Neural cell (in vitro differentiated cells): ENCODE data around the gene PIBF1.

Experiments used
- CTCF ChIP-seq: fragments of 450-650 bp; IDR thresholded peaks from 2 replicates; pipeline ENCODE4 v1.5.1; 2014; ENCODE audit warnings: antibody characterized with exemption, mild to moderate bottlenecking, moderate library complexity; ENCODE audit not compliant: poor library complexity, severe bottlenecking
- EP300 ChIP-seq: fragments of 450-650 bp; conservative IDR thresholded peaks from 2 replicates; pipeline ENCODE4 v1.6.1; 2014; ENCODE audit warnings: antibody characterized with exemption, mild to moderate bottlenecking, moderate library complexity; ENCODE audit not compliant: poor library complexity, severe bottlenecking
- EZH2 ChIP-seq: fragments of 200-600, 300-800 bp; shearing (Covaris generic), sonication (generic); IDR thresholded peaks from 2 replicates; pipeline ENCODE4 v1.6.1; 2014; ENCODE audit warnings: antibody characterized with exemption, low read length, borderline replicate concordance, mild to moderate bottlenecking; ENCODE audit not compliant: insufficient read depth, poor library complexity, severe bottlenecking
- POLR2AphosphoS5 ChIP-seq: IDR thresholded peaks from 2 replicates; pipeline ENCODE4 v1.6.1; 2012
- RAD21 ChIP-seq: fragments of 450-650 bp; conservative IDR thresholded peaks from 2 replicates; pipeline ENCODE4 v1.6.1; 2014; ENCODE audit warnings: antibody characterized with exemption, mild to moderate bottlenecking, moderate library complexity
- REST ChIP-seq: IDR thresholded peaks from 2 replicates; pipeline ENCODE4 v1.6.1; 2012; ENCODE audit warnings: borderline replicate concordance
- SMC3 ChIP-seq: fragments of 450-650 bp; conservative IDR thresholded peaks from 2 replicates; pipeline ENCODE4 v1.6.1; 2014; ENCODE audit warnings: antibody characterized with exemption, mild to moderate bottlenecking, moderate library complexity; ENCODE audit not compliant: poor library complexity

- TF ChIP-seq EP300, result no peak
- no peak for TF ChIP-seq EZH2
- no peak for TF ChIP-seq CTCF
- no peak for TF ChIP-seq POLR2AphosphoS5
- no peak for TF ChIP-seq SMC3
- TF ChIP-seq REST, result no peak
- TF ChIP-seq RAD21, result no peak
Measured at GRCh38 chr13:72864142-72865011, 82.4 kb downstream of the PIBF1 start.
